SU-DHL-6 (cell line): ENCODE data around the gene ITSN1.

ENCODE experiments used
- H2AFZ ChIP-seq: fragments of 200-600 bp; sonication (generic); 2 replicates; pipeline ENCODE4 v1.6.1; 2014; ENCODE audit warnings: low read depth, mild to moderate bottlenecking, moderate library complexity, mixed read lengths, antibody characterized with exemption, low read length; ENCODE audit not compliant: severe bottlenecking
- H3F3A ChIP-seq: fragments of 200-600 bp; shearing (Covaris generic); 2 replicates; pipeline ENCODE4 v1.6.0; 2016; ENCODE audit warnings: antibody characterized with exemption, mild to moderate bottlenecking; ENCODE audit not compliant: insufficient read depth
- H3K27ac ChIP-seq: fragments of 200-600 bp; sonication (generic); 2 replicates; pipeline ENCODE4 v1.5.1; 2016; ENCODE audit warnings: low read depth, mild to moderate bottlenecking, low read length, moderate library complexity, mixed read lengths
- H3K27me3 ChIP-seq: fragments of 200-600 bp; sonication (generic), shearing (Covaris generic); 2 replicates; pipeline ENCODE4 v1.6.0; 2014; ENCODE audit warnings: mild to moderate bottlenecking, low read length
- H3K36me3 ChIP-seq: fragments of 200-600 bp; sonication (generic); 2 replicates; pipeline ENCODE4 v1.6.1; 2014; ENCODE audit warnings: mild to moderate bottlenecking, low read length, mixed read lengths
- H3K4me2 ChIP-seq: fragments of 300-600, 200-600 bp; shearing (Covaris generic), sonication (generic); 2 replicates; pipeline ENCODE4 v1.6.0; 2014; ENCODE audit warnings: low read length, low read depth, mild to moderate bottlenecking; ENCODE audit not compliant: poor library complexity, severe bottlenecking
- H3K4me3 ChIP-seq: fragments of 200-600 bp; sonication (generic); 2 replicates; pipeline ENCODE4 v1.5.1; 2014; ENCODE audit warnings: antibody characterized with exemption, low read length, mild to moderate bottlenecking, mixed read lengths; ENCODE audit not compliant: insufficient read depth, poor library complexity, severe bottlenecking
- H3K79me2 ChIP-seq: fragments of 200-600 bp; sonication (generic); 2 replicates; pipeline ENCODE4 v1.6.1; 2014; ENCODE audit warnings: mild to moderate bottlenecking, low read length, moderate library complexity; ENCODE audit not compliant: insufficient read depth
- H3K9ac ChIP-seq: fragments of 200-600 bp; sonication (generic); 2 replicates; pipeline ENCODE4 v1.7.0; 2014; ENCODE audit warnings: mild to moderate bottlenecking, low read length
- H3K9me2 ChIP-seq: fragments of 200-600 bp; sonication (generic); replicated peaks from 2 replicates; pipeline ENCODE4 v1.6.1; 2014; ENCODE audit warnings: low read length; ENCODE audit not compliant: insufficient read depth
- H3K9me3 ChIP-seq: fragments of 200-600 bp; sonication (generic); 2 replicates; pipeline ENCODE4 v1.6.1; 2014; ENCODE audit warnings: low read length, mixed read lengths; ENCODE audit not compliant: insufficient read depth
- H4K20me1 ChIP-seq: fragments of 200-600 bp; sonication (generic); 2 replicates; pipeline ENCODE4 v1.6.1; 2014; ENCODE audit warnings: low read depth, mild to moderate bottlenecking, antibody characterized with exemption, low read length, moderate library complexity, mixed read lengths
- CTCF ChIP-seq: fragments of 200-600 bp; sonication (generic); IDR thresholded peaks from one replicate; pipeline ENCODE4 v1.5.1; 2017; ENCODE audit warnings: antibody characterized with exemption, mild to moderate bottlenecking, low read length, moderate library complexity; ENCODE audit not compliant: insufficient read depth, poor library complexity, severe bottlenecking
- EZH2phosphoT487 ChIP-seq: fragments of 200-600 bp; sonication (generic), shearing (Covaris generic); conservative IDR thresholded peaks from 2 replicates; pipeline ENCODE4 v1.6.1; 2018; ENCODE audit warnings: mild to moderate bottlenecking, antibody characterized with exemption, low read length, moderate library complexity, mixed read lengths

The ITSN1 gene

DNA sequence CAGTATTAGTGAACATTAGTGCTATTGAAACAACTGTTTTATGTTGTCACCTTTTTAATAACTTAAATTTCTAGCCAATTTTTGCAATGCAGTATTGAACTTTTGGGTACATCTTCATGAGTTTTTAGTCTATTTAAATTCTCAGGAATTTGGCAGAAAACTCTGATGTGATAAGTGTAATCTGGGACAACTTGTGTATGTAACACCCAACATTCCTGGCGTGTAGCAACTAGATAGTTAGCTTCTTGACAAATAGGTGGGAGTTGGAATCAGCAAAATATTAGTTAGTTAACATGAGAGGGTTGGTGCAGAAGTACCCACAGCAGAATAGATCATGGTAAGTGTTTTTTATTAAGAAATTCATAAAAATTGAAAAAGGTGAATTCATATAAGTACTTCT is 111.6 kb downstream of the ITSN1 start:
- H3K4me3 ChIP-seq = no peak overlapping the region
- TF ChIP-seq EZH2phosphoT487 (no peak), CTCF (no peak)
- H3F3A ChIP-seq = no peaks in the 10 kb centered on the region
- no peak overlapping the region for H3K4me2 ChIP-seq
- H2AFZ ChIP-seq = no peak overlapping the region
- no peaks in the 10 kb centered on the region for H3K9me2 ChIP-seq
- no peaks in the 10 kb centered on the region for H4K20me1 ChIP-seq
- H3K27ac ChIP-seq = no peak overlapping the region
- H3K36me3 ChIP-seq = no peaks in the 10 kb centered on the region
- no peaks in the 10 kb centered on the region for H3K27me3 ChIP-seq
- no peak overlapping the region for H3K9ac ChIP-seq
- no peaks in the 10 kb centered on the region for H3K79me2 ChIP-seq
- no peaks in the 10 kb centered on the region for H3K9me3 ChIP-seq

GRCh38 chr21:33754481-33754880 is 112.2 kb downstream of the ITSN1 start:
- H3K27me3 ChIP-seq = no peaks in the 10 kb centered on the region
- TF ChIP-seq CTCF (no peak), EZH2phosphoT487 (no peak)

DNA sequence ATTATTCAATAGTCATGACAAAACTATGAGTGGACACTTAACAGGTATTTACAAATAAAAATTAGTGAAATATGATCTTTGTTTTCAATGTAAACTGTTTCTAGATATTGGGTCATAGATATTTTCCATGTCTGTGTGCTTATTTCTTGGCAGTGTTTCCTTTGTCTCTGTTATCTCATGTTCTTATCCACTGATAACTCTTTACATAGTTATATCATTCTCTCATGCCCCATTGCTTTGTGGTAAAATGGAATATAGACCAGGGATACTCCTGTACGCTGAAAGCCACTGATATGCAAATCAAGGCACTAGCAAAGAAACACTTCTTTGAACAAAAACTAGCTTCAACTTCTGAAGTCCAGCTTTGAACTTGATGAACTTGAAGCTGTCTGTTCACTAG is 113.1 kb downstream of the ITSN1 start:
- no peak overlapping the region for H3K27ac ChIP-seq
- no peak overlapping the region for H3K9ac ChIP-seq
- no peaks in the 10 kb centered on the region for H3K79me2 ChIP-seq
- H4K20me1 ChIP-seq = no peaks in the 10 kb centered on the region
- H3K36me3 ChIP-seq = no peaks in the 10 kb centered on the region
- TF ChIP-seq EZH2phosphoT487 (no peak), CTCF (no peak)
- no peaks in the 10 kb centered on the region for H3K9me2 ChIP-seq
- no peak overlapping the region for H2AFZ ChIP-seq
- no peak overlapping the region for H3K4me3 ChIP-seq
- no peaks in the 10 kb centered on the region for H3K9me3 ChIP-seq
- no peaks in the 10 kb centered on the region for H3K27me3 ChIP-seq
- no peaks in the 10 kb centered on the region for H3F3A ChIP-seq
- H3K4me2 ChIP-seq = no peak overlapping the region

More at GRCh38 chr21:33754481-33754880, 112.2 kb downstream of the ITSN1 start:
- no peak overlapping the region for H2AFZ ChIP-seq
- no peaks in the 10 kb centered on the region for H3K36me3 ChIP-seq
- no peaks in the 10 kb centered on the region for H3K79me2 ChIP-seq
- no peaks in the 10 kb centered on the region for H3K9me3 ChIP-seq
- no peak overlapping the region for H3K4me2 ChIP-seq
- H3K9me2 ChIP-seq = no peaks in the 10 kb centered on the region
- no peak overlapping the region for H3K9ac ChIP-seq
- no peak overlapping the region for H3K27ac ChIP-seq
- H3K4me3 ChIP-seq = no peak overlapping the region
- no peaks in the 10 kb centered on the region for H3F3A ChIP-seq
- H4K20me1 ChIP-seq = no peaks in the 10 kb centered on the region
